BLaER1 treated with 17β-estradiol and CSF1 and Interleukin-3, amounts not matched to agents 10 nM and 100 nM (cell line): ENCODE data around the gene DNAJC15.
A peak's percentile ranks its signal among the peaks of the same experiment; 100 is the strongest.
"Not testable (repeated sequence)": the region's sequence is repeated elsewhere in the genome, so short reads cannot be mapped to it uniquely, and the experiment has no call there.

Experiments
- H3K27ac ChIP-seq, 11 experiments: shearing (Covaris generic); formaldehyde crosslinking; 2 replicates each; pipeline ENCODE4 v1.8.1; 2022
- H3K27me3 ChIP-seq, 11 experiments: shearing (Covaris generic); formaldehyde crosslinking; 2 replicates each; pipeline ENCODE4 v1.8.1; 2022
- H3K36me3 ChIP-seq, 11 experiments: shearing (Covaris generic); formaldehyde crosslinking; 2 replicates each; pipeline ENCODE4 v1.8.1; 2022
- H3K4me1 ChIP-seq, 10 experiments: shearing (Covaris generic); formaldehyde crosslinking; 2 replicates each; pipeline ENCODE4 v1.8.1; 2022
- H3K4me2 ChIP-seq, 11 experiments: shearing (Covaris generic); formaldehyde crosslinking; 2 replicates each; pipeline ENCODE4 v1.8.1; 2022
- H3K4me3 ChIP-seq, 10 experiments: shearing (Covaris generic); formaldehyde crosslinking; 2 replicates each; pipeline ENCODE4 v1.8.1; 2022
- H3K9ac ChIP-seq, 11 experiments: shearing (Covaris generic); formaldehyde crosslinking; 2 replicates each; pipeline ENCODE4 v1.8.1; 2022
- H3K9me3 ChIP-seq, 11 experiments: shearing (Covaris generic); formaldehyde crosslinking; replicated peaks in 1 of 11; 2 replicates each; pipeline ENCODE4 v1.8.1; 2022
- H4K20me1 ChIP-seq, 11 experiments: shearing (Covaris generic); formaldehyde crosslinking; 2 replicates each; pipeline ENCODE4 v1.8.1; 2022
- Cebpa-rat ChIP-seq, 11 experiments: shearing (Covaris generic); IDR thresholded peaks; 2 replicates each; pipeline ENCODE4 v1.8.1; 2022

The DNAJC15 gene

GRCh38 chr13:43072394-43072793, 49.0 kb downstream of the DNAJC15 start:
- Histone ChIP-seq H3K27me3 (no peaks in the 10 kb centered on the region), H4K20me1 (no peaks in the 10 kb centered on the region), H3K4me1 (peaks cover 0 to 18% (median 11%) of the 10 kb centered on the region in 10 experiments; a peak in 16 of 20 replicates), H3K36me3 (no peaks in the 10 kb centered on the region), H3K4me3 (no peak overlapping the region), H3K4me2 (no peak overlapping the region), H3K27ac (no peak overlapping the region), H3K9ac (no peak overlapping the region), H3K9me3 (no peaks in the 10 kb centered on the region; a peak in 1 of 22 replicates)
- TF ChIP-seq Cebpa-rat (IDR thresholded peaks at IDR 0.05), result peak; percentile 70 to 97 (median 88)

GRCh38 chr13:43074824-43075510, 51.6 kb downstream of the DNAJC15 start:
- H3K4me3 ChIP-seq, result no peak overlapping the region
- H3K27ac ChIP-seq, result no peak overlapping the region
- H3K9me3 ChIP-seq, result no peaks in the 10 kb centered on the region; a peak in 1 of 22 replicates
- no peak overlapping the region for H3K4me2 ChIP-seq
- H3K4me1 ChIP-seq, result peaks cover 0 to 25% (median 16%) of the 10 kb centered on the region in 10 experiments; a peak in 16 of 20 replicates
- no peak for TF ChIP-seq Cebpa-rat (IDR thresholded peaks at IDR 0.05)
- H3K27me3 ChIP-seq, result no peaks in the 10 kb centered on the region
- H4K20me1 ChIP-seq, result no peaks in the 10 kb centered on the region
- H3K36me3 ChIP-seq, result no peaks in the 10 kb centered on the region
- H3K9ac ChIP-seq, result no peak overlapping the region

GRCh38 chr13:43075511-43075902, 52.1 kb downstream of the DNAJC15 start:
- H3K4me2 ChIP-seq, result not testable (repeated sequence)

GRCh38 chr13:43077046-43077445, 53.7 kb downstream of the DNAJC15 start:
- H4K20me1 ChIP-seq, result no peaks in the 10 kb centered on the region
- H3K4me2 ChIP-seq, result peak overlapping the region in 10 of 11 experiments; percentile 3 to 66 (median 49); a peak in 17 of 22 replicates
- no peak for TF ChIP-seq Cebpa-rat (IDR thresholded peaks at IDR 0.05)
- H3K36me3 ChIP-seq, result no peaks in the 10 kb centered on the region
- H3K4me3 ChIP-seq, result no peak overlapping the region
- no peak overlapping the region for H3K9ac ChIP-seq
- no peak overlapping the region; a peak in 1 of 22 replicates for H3K27ac ChIP-seq
- no peaks in the 10 kb centered on the region for H3K27me3 ChIP-seq
- H3K9me3 ChIP-seq, result peaks cover 0 to 4% (median 0%) of the 10 kb centered on the region in 11 experiments; a peak in 2 of 22 replicates
- H3K4me1 ChIP-seq, result peaks cover 0 to 25% (median 16%) of the 10 kb centered on the region in 10 experiments; a peak in 16 of 20 replicates

More at GRCh38 chr13:43075511-43075902, 52.1 kb downstream of the DNAJC15 start:
- not testable (repeated sequence) for H3K9ac ChIP-seq, H3K9me3 ChIP-seq, H4K20me1 ChIP-seq, H3K27me3 ChIP-seq, H3K27ac ChIP-seq, H3K4me3 ChIP-seq, H3K36me3 ChIP-seq
- H3K4me1 ChIP-seq, result peaks cover 0 to 25% (median 16%) of the 10 kb centered on the region in 10 experiments; a peak in 16 of 20 replicates

GRCh38 chr13:43077461-43077860, 54.1 kb downstream of the DNAJC15 start:
- TF ChIP-seq Cebpa-rat (IDR thresholded peaks at IDR 0.05), result no peak
- Histone ChIP-seq H3K4me3 (no peak overlapping the region), H3K9ac (no peak overlapping the region), H3K27me3 (no peaks in the 10 kb centered on the region), H3K4me1 (peaks cover 0 to 25% (median 16%) of the 10 kb centered on the region in 10 experiments; a peak in 16 of 20 replicates), H4K20me1 (no peaks in the 10 kb centered on the region), H3K9me3 (peaks cover 0 to 4% (median 0%) of the 10 kb centered on the region in 11 experiments; a peak in 2 of 22 replicates), H3K4me2 (peak overlapping the region in 9 of 11 experiments; percentile 3 to 66 (median 50); a peak in 15 of 22 replicates), H3K36me3 (no peaks in the 10 kb centered on the region), H3K27ac (no peak overlapping the region)

- no peak overlapping the region for H3K9ac ChIP-seq
Observed at GRCh38 chr13:43077906-43078305, 54.5 kb downstream of the DNAJC15 start.

GRCh38 chr13:43078399-43078798, 55.0 kb downstream of the DNAJC15 start:
- TF ChIP-seq Cebpa-rat (IDR thresholded peaks at IDR 0.05), result no peak
- Histone ChIP-seq H3K4me1 (peaks cover 0 to 25% (median 16%) of the 10 kb centered on the region in 10 experiments; a peak in 16 of 20 replicates), H3K9me3 (peaks cover 0 to 4% (median 0%) of the 10 kb centered on the region in 11 experiments; a peak in 1 of 22 replicates), H3K27me3 (no peaks in the 10 kb centered on the region), H3K36me3 (no peaks in the 10 kb centered on the region), H3K27ac (no peak overlapping the region), H3K4me3 (no peak overlapping the region), H3K9ac (no peak overlapping the region), H3K4me2 (no peak overlapping the region), H4K20me1 (no peaks in the 10 kb centered on the region)

More at GRCh38 chr13:43077906-43078305, 54.5 kb downstream of the DNAJC15 start:
- Histone ChIP-seq H4K20me1 (no peaks in the 10 kb centered on the region), H3K4me3 (no peak overlapping the region), H3K36me3 (no peaks in the 10 kb centered on the region), H3K4me2 (peak overlapping the region in 8 of 11 experiments; percentile 19 to 66 (median 50); a peak in 12 of 22 replicates), H3K27ac (no peak overlapping the region), H3K9me3 (peaks cover 0 to 4% (median 0%) of the 10 kb centered on the region in 11 experiments; a peak in 1 of 22 replicates), H3K4me1 (peaks cover 0 to 25% (median 16%) of the 10 kb centered on the region in 10 experiments; a peak in 16 of 20 replicates), H3K27me3 (no peaks in the 10 kb centered on the region)
- no peak for TF ChIP-seq Cebpa-rat (IDR thresholded peaks at IDR 0.05)

- Histone ChIP-seq H3K4me1 (peaks cover 0 to 25% (median 16%) of the 10 kb centered on the region in 10 experiments; a peak in 16 of 20 replicates), H3K9me3 (peaks cover 0 to 4% (median 0%) of the 10 kb centered on the region in 11 experiments; a peak in 1 of 22 replicates), H4K20me1 (no peaks in the 10 kb centered on the region), H3K27ac (no peak overlapping the region), H3K36me3 (no peaks in the 10 kb centered on the region), H3K9ac (no peak overlapping the region), H3K27me3 (no peaks in the 10 kb centered on the region), H3K4me2 (no peak overlapping the region), H3K4me3 (no peak overlapping the region)
- TF ChIP-seq Cebpa-rat (IDR thresholded peaks at IDR 0.05), result no peak
Observed at GRCh38 chr13:43079392-43079931, 56.1 kb downstream of the DNAJC15 start.

GRCh38 chr13:43080199-43080598, 56.8 kb downstream of the DNAJC15 start:
- no peak overlapping the region for H3K27ac ChIP-seq

More at GRCh38 chr13:43080199-43080598, 56.8 kb downstream of the DNAJC15 start:
- no peaks in the 10 kb centered on the region for H3K27me3 ChIP-seq
- no peak overlapping the region for H3K4me2 ChIP-seq
- H3K4me3 ChIP-seq, result no peak overlapping the region
- H4K20me1 ChIP-seq, result no peaks in the 10 kb centered on the region
- peaks cover 0 to 25% (median 16%) of the 10 kb centered on the region in 10 experiments; a peak in 16 of 20 replicates for H3K4me1 ChIP-seq
- peaks cover 0 to 4% (median 0%) of the 10 kb centered on the region in 11 experiments; a peak in 1 of 22 replicates for H3K9me3 ChIP-seq
- no peak overlapping the region for H3K9ac ChIP-seq
- no peaks in the 10 kb centered on the region for H3K36me3 ChIP-seq
- TF ChIP-seq Cebpa-rat (IDR thresholded peaks at IDR 0.05), result no peak
